NCI-H748 treated with DMSO at 0.1 percent for 48 hours (cell line): Measurements from ENCODE around the gene C8A.

ENCODE experiments used
- DNase-seq: peaks from one replicate; lab custom pipeline; 2025; lab: John Stamatoyannopoulos, UW

The C8A gene

DNA sequence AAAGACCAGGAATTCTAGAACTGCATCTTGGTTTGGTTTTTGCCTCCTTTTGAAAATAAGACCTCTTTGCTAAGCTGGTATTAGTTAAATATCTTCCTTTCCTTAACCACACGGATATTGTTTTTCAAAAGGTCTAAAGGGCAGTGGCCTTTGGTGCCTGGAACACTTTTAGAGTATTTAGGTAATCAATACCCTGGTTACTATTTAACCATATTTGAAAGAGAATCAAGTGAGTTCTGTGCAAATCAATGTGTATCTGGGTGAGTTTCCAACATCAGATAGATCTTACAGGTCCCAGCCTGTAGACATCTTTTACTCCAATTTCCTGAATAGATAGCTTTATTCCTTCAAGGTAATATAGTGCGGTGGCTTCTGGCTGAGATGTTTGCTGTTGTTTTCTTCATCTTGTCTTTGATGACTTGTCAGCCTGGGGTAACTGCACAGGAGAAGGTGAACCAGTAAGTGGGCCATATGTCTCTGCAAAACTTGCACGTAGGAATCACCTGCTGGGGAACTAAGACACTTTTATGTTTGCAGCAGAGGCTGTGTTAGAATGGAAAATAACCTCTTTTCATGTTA is at the start of gene C8A:
C8A (plus strand) TSS at position 277 of the 579 bp plus-strand sequence; CDS start at position 382, 105 bp downstream.
- no peak for DNase-seq

DNA sequence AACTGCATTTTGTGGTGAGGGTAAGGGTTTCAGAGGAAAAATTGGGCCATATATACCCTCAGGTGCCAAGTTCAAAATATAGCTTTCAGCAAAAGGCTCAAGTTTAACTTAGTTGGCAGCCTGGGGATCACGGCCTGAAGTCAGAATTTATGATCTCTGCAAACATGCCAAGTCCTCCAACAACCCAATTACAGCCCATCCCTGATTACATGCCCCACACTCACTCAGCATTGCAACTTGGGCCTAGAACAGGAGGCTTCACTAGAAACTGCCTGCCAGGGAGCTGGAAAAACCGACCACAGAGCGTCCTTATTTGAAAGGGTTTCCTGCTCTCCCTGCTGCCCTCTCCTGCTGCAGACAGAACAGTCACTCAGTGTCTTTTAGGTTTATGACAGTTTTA is 47.8 kb upstream of the C8A start:
- no peak for DNase-seq

DNA sequence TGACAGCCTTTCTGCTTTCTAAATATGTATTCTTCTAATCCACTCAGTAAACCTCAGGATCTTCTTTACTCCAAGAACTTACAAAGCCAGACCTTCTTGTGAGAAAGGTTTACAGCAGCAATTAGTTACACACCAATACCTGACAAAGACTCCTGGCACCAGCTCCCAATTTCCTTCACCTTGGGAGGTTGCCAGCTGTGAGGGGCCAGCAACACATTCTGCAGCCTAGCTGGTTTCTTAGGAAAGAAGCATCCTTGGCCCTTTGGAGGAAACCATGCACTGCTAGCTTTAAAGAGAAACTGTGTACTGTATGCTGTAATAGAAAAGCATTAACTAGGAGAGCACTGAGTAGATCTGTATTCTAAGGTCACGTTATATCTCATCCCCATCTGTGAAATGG is 46.2 kb upstream of the C8A start:
- no peak for DNase-seq

DNA sequence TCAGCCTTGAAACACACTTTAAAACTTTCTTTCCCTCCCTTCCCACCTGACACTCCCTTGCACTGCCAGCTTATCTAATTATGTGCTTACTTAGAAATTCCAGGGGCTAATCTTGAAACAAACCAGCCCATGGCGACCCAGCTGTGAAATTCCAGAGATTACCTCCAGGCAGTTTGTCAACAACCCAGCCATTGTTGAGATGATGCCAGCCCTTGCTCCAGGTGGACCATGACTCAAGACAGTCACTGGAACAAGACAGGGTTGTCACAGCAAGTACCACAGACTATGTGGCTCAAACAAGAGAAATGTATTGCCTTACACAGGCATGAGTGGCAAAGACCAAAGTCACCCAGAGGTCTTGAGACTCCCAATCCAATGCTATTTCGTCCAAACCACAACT is 43.3 kb upstream of the C8A start:
- no peak for DNase-seq

DNA sequence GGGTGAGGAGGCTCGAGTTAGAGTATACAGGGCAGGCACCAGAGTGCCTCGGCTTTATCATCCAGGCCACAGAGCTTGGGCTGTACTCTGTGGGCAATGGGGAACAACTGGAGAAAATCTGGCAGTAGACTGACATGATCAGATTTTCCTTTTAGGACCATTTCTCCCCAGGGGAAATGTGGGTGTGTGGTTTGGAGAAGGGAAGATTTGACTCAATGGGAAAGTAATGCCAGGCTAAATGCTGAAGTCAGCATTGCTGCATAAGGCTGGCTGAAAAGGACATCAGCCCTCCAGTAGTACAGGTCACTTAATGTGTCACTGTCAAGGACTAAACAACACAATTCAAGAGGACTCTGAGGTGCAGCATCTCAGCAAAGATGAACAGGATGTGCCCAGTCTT is 40.4 kb upstream of the C8A start:
- no peak for DNase-seq

DNA sequence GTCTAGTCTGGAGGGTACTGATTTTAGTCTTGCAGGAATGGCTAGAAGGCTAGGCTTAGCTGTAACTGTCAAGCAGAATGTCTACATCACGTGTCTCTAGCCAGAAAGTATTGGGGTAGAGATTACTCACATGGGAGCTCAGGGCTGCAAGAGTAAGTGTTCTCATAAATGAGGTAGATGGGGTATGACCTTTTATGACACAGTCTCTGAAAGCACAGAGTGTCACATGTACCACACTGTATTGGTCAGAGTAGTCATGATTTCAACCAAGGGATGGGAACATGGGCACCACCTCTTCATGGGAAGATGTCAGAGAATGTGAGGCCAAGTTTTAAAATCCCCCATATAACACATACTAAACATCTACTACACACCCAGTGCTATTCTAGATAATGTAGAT is 38.3 kb upstream of the C8A start:
- DNase-seq: no peak

DNA sequence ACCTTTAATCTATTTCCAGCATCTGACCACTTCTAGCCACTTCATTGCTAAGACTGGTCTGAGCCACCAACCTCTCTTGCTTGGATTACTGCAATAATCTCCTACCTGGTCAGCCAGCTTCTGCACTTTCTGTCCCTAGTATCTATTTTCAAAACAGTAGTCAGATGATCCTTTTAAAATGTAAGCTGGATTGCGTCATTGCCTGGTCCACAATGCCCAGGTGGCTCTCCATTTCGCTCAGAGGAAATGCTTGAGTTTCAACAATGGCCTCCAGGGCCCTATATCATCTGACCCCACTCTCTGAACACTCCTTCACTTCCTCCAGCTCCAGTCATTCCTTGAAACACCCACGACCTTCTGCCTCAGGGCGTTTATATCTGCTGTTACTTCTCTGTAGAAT is 37.7 kb upstream of the C8A start:
- DNase-seq: no peak

DNA sequence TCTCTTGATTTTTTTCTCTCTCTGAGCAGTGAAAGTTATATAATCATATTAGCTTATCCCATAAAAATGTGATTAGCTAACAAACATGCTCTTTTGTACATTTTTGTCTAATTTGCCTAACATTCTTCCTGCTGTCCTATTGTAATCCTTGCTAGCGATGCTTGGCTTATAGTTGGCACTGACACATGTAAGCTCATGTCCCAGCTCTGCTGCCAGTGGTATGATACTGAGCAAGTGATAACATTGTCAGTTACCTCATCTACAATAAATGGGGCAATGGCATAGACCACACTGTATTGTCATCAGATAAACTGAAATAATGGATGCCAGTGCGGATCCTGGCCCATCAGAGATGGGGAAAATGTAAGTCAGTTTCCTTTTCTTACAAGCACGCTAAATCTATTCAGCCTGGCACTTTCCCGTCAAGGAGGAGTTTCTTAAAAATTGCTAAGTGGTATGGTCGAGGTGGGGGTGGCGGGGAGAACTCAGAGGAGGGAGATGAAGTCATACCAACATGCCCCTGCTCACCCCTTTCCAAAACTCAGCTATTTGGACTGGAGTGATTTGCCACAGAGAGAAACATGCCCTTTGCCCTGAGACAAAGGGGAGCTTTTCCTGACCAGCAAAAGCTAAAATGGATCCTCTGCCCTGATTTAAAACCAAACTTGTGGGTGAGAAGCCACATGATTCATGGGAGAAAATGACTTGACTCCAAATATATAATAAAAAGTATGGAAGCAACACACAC is 36.7 kb upstream of the C8A start:
- DNase-seq: no peak

DNA sequence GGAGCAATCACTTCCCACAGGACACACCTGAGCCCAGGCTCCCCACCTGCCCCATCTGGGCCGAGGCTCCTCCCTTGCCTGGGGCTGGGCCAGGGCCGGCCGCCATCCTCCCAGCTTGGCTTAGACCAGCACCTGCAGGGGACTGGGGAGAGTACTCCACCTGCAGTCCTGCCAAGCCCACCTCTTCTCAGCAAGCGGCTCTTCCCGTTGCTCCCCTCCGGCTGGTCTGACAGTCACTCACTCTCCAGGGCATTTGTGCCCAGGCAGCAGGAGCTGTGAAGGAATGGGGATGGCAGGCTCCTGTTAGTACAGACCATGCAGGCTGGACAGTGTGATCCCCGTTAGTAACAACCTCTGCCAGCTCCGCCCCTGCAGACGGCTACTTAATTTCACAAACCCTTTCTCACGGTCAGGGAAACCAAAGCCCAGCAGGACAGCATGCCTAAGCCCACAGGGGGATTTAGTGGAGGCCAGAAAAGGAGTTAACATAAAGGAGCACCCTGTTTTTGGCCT is 35.2 kb upstream of the C8A start, which contains the start of gene FYB2:
FYB2 (minus strand) TSS at position 18 of the 513 bp plus-strand sequence. CDS start 114 bp downstream, outside the sequence.
- no peak for DNase-seq

DNA sequence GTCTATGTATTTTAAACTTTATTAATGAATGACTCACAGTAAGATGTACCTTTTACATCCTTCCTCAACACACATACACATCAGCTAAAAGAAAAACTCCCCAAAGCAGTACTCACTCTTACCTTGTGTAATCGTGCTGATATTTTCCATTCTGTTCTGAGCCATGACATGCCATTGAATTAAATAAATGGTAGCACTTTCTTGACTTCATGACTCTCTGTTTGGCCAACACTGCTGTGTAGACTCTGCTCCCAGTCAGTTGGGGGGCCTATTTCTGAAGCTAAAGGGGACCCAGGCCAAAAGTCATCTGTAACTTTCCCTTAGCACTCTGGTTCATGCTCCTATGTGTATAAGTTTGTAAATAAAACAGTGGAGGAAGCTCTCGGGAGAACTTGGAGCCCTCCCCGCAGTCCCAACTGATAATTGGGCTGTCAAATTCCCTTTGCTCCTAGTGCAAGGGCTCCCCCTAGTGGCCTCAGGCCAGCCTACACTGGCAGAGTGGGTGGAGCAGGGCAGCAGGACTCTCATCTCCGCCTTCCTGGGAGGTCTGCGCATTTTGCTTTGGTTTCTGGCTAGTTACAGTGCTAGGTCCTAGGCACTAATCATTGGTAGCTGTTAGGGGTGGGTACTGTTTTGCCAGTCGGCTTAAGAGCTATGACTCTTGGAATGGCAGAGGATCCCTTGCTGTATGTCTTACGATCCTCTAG is 33.7 kb upstream of the C8A start:
- DNase-seq: peak; percentile 77

DNA sequence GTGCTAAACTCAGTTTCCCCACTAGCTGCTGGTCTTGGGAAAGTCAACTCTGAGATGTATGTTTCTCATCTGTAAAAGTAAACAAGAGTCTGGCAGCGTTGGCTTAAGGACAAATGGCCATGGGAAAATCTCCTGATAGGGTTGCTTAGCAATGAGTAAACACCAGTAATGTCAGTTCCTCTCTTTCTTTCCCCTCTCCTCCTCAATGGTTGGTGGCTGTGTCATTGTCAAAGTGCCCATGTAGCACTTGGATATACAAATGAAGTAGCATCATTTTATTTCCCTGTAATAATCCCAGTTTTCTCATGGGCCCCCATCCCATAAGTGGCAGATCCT is 33.2 kb upstream of the C8A start:
- DNase-seq: peak; percentile 30

DNA sequence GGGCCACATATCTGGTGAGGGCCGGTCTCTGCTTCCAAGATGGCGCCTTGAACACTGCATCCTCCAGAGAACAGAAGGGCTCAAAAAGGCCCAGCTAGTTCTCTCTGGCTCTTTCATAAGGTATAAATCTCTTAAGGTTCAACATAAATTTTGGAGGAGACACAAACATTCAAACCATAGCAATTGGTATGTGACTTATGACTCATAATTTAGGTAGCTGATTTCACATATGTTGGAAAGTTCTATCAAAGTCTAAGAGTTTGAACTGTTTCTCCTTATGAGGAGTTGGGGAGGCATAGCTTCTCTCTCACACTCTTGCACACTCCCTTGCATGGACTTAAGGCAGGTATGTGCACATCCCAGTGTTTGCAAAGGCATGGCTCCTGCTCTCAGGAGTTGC is 30.3 kb upstream of the C8A start:
- DNase-seq: no peak

DNA sequence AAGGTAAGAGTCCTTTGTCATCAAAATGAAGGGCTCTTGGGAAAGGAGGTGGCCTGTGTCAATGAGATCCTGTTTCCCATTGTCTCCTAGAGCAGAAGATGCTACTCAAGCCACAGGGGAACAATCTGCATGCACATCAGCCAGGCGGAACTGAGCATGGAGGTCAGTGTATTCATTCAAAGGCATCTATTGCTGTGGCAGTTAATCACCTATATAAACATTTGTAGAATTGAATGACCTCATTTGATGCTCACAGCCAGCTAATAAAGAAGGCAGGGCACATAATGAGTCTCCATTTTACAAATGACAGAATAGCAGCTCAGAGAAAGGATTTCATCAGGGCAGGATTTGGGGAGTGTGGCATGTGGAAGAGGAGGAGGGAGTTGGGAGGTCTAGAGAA is 29.7 kb upstream of the C8A start:
- DNase-seq: peak; percentile 95

DNA sequence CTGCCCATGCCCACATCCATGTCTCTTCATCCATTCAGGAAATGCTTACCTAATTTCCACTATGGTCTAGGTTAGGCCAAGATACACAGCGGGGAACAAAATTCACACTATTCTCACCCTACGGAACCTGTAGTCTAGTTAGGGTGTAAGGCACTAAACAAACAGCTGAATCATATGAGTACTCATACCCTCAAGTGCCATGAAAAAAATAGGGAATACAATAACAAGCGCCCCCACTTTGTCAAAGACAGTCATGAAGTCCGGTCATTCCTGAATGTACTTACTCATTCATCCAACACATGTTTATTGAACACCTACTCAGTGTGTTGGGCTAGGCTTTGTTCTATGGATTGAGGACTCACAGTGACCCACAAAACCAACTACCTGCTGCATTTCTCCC is 29.2 kb upstream of the C8A start:
- no peak for DNase-seq

DNA sequence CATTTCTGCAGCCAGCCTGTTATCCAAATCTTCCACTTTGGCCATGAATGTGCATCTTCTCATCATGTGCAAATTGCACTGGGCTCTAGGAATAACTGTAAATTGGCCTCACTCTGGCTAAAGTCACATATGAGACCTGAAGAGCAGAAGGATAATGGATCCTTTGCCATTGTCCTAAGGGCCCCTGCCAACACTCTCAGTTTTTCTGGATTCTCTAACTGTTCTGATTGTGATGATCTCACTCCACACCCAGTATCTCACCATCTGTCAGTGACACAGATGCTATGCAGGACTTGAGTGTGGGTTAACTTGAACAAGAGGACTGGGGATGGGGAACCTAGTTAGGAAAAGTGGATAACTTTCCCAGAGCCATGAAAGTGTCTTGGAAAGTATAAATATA is 26.9 kb upstream of the C8A start:
- DNase-seq: no peak

DNA sequence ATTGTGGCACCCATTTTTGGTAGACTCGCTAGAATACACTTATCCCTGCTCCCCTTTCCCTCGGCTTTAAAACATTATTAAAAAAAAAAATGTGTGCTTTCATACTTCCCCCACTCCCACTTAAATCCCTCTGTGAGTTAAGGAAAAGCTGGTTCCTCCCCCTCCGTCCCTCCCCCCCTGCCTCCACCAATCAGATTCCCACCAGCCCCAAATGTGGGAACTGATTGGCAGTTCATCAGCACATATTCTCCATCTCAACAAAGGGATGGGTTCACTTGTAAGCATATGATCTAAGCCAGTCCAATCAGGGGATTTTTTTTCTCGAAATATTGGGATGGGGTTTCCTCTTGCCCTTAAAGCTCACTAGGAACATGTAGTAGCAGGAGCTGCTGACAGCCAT is 24.5 kb upstream of the C8A start:
- no peak for DNase-seq

DNA sequence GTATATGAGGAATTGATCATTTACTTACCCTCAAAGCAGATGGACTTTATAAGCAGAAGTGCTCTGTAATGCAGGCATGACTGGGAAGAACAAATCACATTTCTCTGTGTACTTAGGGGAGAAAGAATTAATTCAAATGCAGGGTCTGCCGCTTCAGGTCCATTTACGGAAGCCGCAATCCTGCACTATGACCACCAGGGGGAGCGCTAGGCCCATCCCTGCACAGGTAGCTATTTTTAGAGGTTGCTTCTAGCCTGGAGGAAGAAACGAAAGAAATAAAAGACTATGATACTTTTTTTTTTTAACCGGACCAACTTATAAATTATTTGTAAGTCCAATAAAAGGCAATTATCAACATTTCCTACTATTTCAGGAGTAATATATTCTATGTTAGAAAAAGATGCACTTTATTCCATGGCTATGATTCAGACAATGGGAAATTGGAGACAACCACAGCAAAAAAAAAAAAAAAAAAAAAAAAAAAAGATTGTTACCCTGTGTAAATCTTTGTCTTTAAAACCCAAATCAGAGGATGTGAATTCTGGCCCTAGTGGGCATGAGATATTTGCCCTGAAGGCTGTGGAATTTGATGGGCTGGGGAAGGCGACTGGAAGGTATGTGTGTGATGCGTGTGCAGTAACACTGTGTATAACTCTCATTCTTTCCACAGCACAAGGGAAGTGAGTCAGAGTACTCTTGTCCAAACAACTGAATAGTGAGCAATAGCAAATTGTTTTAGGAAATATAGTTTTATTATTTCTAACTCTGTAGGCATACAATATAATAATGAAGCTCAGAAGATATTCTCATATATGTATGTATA is 22.5 kb upstream of the C8A start:
- DNase-seq: peak; percentile 55

DNA sequence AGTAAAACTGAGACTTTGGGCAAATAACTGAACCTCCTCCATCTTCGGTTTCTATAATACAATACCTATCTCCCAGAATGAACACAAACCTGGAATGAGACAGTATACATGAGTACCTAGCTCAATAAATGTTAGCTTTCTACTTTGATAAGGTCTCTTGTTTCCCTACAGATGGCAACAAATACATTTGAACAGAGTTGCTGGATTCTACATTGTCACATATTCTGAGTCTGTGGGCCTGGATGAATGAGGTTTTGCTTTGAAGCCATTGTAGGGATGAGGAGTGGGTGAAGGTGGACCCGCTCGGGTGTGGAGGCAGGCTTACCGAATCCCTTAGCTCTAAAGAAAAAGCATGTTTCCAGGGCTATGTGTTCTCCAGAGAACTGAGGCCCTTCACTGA is 21.5 kb upstream of the C8A start:
- DNase-seq: no peak

DNA sequence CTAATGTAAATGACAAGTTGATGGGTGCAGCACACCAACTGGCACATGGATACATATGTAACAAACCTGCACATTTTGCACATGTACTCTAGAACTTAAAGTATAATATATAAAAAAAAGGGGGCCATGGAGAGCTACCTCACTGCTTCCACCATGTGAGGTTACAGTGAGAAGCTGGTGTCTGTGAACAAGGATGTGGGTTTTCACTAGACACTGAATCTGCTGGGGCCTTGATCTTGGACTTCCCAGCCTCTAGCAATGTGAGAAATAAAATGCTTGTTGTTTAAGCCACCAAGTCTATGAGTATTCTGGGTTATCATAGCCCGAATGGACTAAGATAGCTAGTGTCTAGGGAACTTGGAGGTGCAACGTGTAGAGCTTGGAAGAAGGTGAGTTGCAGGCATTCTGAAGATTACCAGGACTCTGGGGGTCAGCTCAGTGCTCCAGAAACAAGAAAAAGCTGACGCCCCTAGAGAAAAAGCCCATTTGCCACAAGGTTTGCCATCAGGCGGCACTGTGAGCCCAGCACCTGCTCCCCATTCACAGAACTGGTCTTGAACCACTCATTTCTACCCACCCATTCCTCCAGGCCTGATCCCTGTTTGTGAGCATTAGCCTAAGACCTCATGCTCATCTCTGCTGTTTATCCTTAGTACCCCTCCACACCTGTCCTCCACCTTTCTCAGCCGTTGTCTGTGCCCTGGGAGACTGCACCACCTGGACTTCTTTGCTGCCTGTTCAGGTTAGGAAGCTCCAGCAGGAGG is 20.3 kb upstream of the C8A start:
- DNase-seq: no peak

DNA sequence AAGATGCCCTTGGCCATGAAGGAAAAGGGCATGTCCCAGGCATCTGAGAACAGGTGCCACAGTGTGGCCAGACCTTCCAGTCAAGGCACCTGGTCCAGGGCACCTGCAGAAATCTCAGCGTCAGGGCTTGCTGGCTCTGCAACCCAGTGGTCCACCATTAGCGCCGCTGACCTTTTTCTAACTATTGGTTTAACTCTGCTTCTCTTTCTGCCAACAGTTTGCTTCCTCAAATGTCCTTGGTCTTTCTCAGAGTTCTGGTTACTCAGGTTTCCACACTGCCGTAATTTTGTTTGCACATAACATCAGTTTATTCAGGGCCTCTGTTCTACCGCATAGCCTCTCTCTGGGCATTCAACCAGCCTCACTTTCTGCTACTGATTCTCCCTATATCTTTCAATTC is 18.9 kb upstream of the C8A start:
- DNase-seq: no peak

DNA sequence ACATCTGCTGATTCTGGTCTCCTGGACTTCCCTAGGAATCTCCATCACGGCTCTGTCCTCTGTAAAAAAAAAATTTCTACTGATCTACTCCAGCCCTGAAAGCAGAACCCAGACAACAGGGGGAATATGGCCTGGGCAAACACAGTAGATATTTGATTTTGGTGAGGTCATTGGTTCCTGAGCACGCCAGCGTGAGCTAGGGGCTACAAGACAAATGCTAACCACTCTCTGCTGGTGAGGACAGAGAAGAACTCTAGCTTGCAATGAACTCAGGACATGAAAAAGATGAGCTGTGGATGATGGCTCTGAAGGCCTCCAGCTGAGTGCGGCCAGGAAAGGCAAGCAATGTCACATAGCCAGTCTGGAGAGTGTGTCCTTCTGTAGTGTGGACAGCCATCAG is 18.2 kb upstream of the C8A start:
- DNase-seq: no peak
